Ascending aorta (tissue), 2 donors: ENCODE measurements around the gene KAZN. TPM values are rescaled to one million over a fixed set of nuclear protein-coding genes. Genes with fewer than 3 reads are reported as not detected.

Experiments used
- DNase-seq, 2 donors: peaks; one replicate each; pipeline ENCODE4 v3.0.0-alpha.2; 2019; ENCODE audit warnings: low spot score in 2 of 2
- H3K27ac ChIP-seq, 2 donors: fragments of 200-600 bp; sonication (generic); one replicate each; pipeline ENCODE4 v1.5.1; 2016 to 2017; ENCODE audit warnings: mild to moderate bottlenecking in 1 of 2
- H3K27me3 ChIP-seq: fragments of 200-600 bp; sonication (generic); one replicate; pipeline ENCODE4 v1.5.1; 2017
- H3K36me3 ChIP-seq, 2 donors: fragments of 200-600 bp; sonication (generic); one replicate each; pipeline ENCODE4 v1.5.1; 2016
- H3K4me1 ChIP-seq, 2 donors: fragments of 200-600 bp; sonication (generic); one replicate each; pipeline ENCODE4 v1.5.1; 2016 to 2017; ENCODE audit warnings: mild to moderate bottlenecking in 1 of 2
- H3K4me3 ChIP-seq, 2 donors: fragments of 200-600 bp; sonication (generic); one replicate each; pipeline ENCODE4 v1.5.1; 2016 to 2017; ENCODE audit warnings: mild to moderate bottlenecking in 1 of 2
- H3K9me3 ChIP-seq, 2 donors: fragments of 200-600 bp; sonication (generic); one replicate each; pipeline ENCODE4 v1.5.1; 2016
- CTCF ChIP-seq, 3 experiments: fragments of 200-600 bp in 2 of 3; fragments of 450-650 bp in 1 of 3; sonication (generic) in 2 of 3; IDR thresholded peaks; one replicate each; pipeline ENCODE4 v1.5.1; 2016 to 2019; ENCODE audit warnings: antibody characterized with exemption in 3 of 3, mild to moderate bottlenecking in 1 of 3, moderate library complexity in 1 of 3
- intact Hi-C: fragments of 100-400 bp; cut with DNase I; formaldehyde crosslinking; loops from one replicate; pipeline ENCODE4 v1.15.1; 2023
- total RNA-seq: library from RNA; depleted of rRNA; stranded (reverse); fragments of >200 nt; gene quantifications from one replicate; pipeline ENCODE4 v1.1.0, GENCODE V29; 2016

The KAZN gene
- total RNA-seq, 1 donor from 2014 or later: 58.5 TPM

GRCh38 chr1:14760780-14761179 is 162.3 kb downstream of the KAZN start:
- no peaks in the 10 kb centered on the region for H3K9me3 ChIP-seq
- no peaks in the 10 kb centered on the region for H3K36me3 ChIP-seq
- H3K4me1 ChIP-seq: no peaks in the 10 kb centered on the region
- no peaks in the 10 kb centered on the region for H3K27me3 ChIP-seq
- intact Hi-C loops: no loop called here
- no peak overlapping the region for H3K4me3 ChIP-seq
- no peak overlapping the region for H3K27ac ChIP-seq
- TF ChIP-seq CTCF (IDR thresholded peaks at IDR 0.05): no peak
- DNase-seq: no peak

- Histone ChIP-seq H3K4me1 (no peaks in the 10 kb centered on the region), H3K27ac (no peak overlapping the region), H3K4me3 (no peak overlapping the region), H3K36me3 (no peaks in the 10 kb centered on the region), H3K27me3 (no peaks in the 10 kb centered on the region), H3K9me3 (no peaks in the 10 kb centered on the region)
- intact Hi-C loops: no loop called here
- TF ChIP-seq CTCF (IDR thresholded peaks at IDR 0.05): no peak
- no peak for DNase-seq
Measured at GRCh38 chr1:14761291-14762153, 163.0 kb downstream of the KAZN start.

- Histone ChIP-seq H3K36me3 (no peaks in the 10 kb centered on the region), H3K4me1 (no peaks in the 10 kb centered on the region), H3K9me3 (no peaks in the 10 kb centered on the region), H3K27me3 (no peaks in the 10 kb centered on the region), H3K4me3 (no peak overlapping the region), H3K27ac (no peak overlapping the region)
- intact Hi-C loops: no loop called here
- DNase-seq: no peak
- TF ChIP-seq CTCF (IDR thresholded peaks at IDR 0.05): no peak
Measured at GRCh38 chr1:14763977-14764376, 165.5 kb downstream of the KAZN start.

GRCh38 chr1:14765773-14766172 is 167.3 kb downstream of the KAZN start:
- H3K4me3 ChIP-seq: no peak overlapping the region
- H3K36me3 ChIP-seq: no peaks in the 10 kb centered on the region
- H3K27ac ChIP-seq: no peak overlapping the region
- H3K27me3 ChIP-seq: no peaks in the 10 kb centered on the region
- no peak for DNase-seq
- no peaks in the 10 kb centered on the region for H3K9me3 ChIP-seq
- H3K4me1 ChIP-seq: no peaks in the 10 kb centered on the region
- TF ChIP-seq CTCF (IDR thresholded peaks at IDR 0.05): no peak
- intact Hi-C loops: no loop called here

GRCh38 chr1:14767075-14767474 is 168.6 kb downstream of the KAZN start:
- H3K27me3 ChIP-seq: no peaks in the 10 kb centered on the region
- H3K27ac ChIP-seq: no peak overlapping the region
- no peaks in the 10 kb centered on the region for H3K36me3 ChIP-seq
- intact Hi-C loops: no loop called here
- no peak overlapping the region for H3K4me3 ChIP-seq
- no peak for TF ChIP-seq CTCF (IDR thresholded peaks at IDR 0.05)
- DNase-seq: no peak
- no peaks in the 10 kb centered on the region for H3K9me3 ChIP-seq
- no peaks in the 10 kb centered on the region for H3K4me1 ChIP-seq
